D721Med (cell line): ENCODE data around the gene EPN1.

Experiments
- DNase-seq: peaks from one replicate; pipeline ENCODE4 v3.0.0; 2011; ENCODE audit warnings: low spot score; ENCODE audit not compliant: insufficient read length
- FAIRE-seq: peaks from 2 replicates; lab custom pipeline; 2011; peaks lifted over from hg19 to GRCh38; lab: Jason Lieb, UNC
- CTCF ChIP-seq: IDR thresholded peaks from 2 replicates; pipeline ENCODE4 v1.5.1; 2012; ENCODE audit warnings: mild to moderate bottlenecking, control low read depth; ENCODE audit not compliant: insufficient read depth; ENCODE audit errors: missing control alignments

The EPN1 gene

GRCh38 chr19:55643003-55643886 is 31.8 kb upstream of the EPN1 start, which contains the start of gene ZNF581:
Gene ZNF581, plus strand, starts transcription at chr19:55643649. Its CDS starts 923 bp downstream, at chr19:55644572.
- no peak for FAIRE-seq
- DNase-seq: peak; percentile 86
- TF ChIP-seq CTCF: no peak

DNA sequence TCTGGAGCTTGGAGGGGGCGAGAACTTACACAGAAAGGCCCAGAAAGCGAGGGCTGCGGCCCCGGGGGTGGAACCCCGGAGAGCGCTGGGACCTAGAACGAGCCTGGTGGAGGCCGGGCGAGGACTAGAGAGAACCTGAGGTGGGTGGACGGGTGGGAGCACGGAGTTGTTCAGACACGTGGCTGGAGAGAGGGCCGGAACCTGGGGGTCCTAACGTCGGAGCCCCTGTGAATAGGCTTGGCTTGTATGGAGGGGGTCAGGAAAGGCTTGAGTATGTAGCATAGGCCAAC is 31.2 kb upstream of the EPN1 start:
- DNase-seq: no peak
- TF ChIP-seq CTCF: no peak

GRCh38 chr19:55644191-55644833 is 30.7 kb upstream of the EPN1 start:
- DNase-seq: no peak
- no peak for TF ChIP-seq CTCF
- no peak for FAIRE-seq

More for the DNA sequence above, 31.2 kb upstream of the EPN1 start:
- no peak for FAIRE-seq

- DNase-seq: no peak
- no peak for TF ChIP-seq CTCF
- no peak for FAIRE-seq
Observed at GRCh38 chr19:55644842-55645511, 30.0 kb upstream of the EPN1 start.

DNA sequence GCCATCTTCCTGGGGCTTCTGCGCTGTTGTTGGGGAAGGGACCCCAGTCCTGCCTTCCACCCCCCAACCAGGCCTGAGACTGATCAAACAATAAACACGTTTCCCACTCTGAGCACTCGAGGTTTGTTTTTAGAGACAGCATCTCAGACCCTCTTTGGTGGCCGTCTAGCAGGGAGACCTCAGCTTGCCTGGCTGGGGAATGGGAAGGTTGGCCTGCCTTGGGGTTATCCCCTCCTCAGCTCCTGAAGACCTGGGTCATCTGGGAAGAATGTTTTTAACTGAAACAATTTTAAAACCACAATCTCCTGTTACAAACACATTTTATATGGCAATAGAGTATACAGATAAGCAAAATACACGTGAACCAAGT is 29.5 kb upstream of the EPN1 start:
- no peak for FAIRE-seq
- no peak for TF ChIP-seq CTCF
- DNase-seq: no peak

DNA sequence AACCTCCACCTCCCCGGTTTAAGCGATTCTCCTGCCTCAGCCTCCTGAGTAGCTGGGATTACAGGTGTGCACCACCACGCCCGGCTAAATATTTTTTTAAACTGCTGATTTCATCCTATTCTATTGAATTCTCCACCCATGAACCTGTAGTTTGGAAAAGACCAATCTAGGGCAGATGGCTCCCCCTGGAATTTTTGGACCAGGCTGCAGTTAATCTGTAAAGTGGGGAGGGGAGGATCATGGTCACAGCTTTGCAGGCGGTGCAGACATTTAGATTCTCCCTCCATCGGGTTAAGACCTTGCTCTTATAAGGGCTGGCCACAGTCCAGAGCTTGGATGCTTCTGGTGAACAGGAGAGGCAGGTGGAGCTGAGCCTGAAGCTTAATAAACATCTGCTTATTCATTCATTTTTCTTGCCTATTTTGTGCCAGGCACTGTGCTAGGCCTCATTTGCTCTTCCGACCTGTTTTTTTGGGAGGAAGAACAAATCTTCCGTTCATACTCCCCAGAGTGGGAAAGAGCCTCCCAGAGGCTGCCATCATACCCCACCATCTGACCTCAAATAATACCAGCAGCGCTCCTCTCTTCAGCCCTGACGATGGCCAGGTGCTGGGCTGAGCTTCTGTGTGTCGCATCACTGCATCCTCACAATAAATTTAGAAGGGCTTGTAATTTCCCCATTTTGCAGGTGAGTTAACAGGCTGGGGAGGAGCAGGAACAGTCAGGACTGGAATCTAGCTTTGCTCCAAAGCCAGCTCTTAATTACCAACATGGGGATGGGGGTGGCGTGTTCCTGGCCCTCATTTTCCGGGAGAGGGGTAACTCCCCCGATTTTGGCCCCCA is 27.9 kb upstream of the EPN1 start:
- FAIRE-seq (no peak), DNase-seq (no peak)
- peak; percentile 9 for TF ChIP-seq CTCF
